IPS-18c (cell line): Measurements from ENCODE around the gene ZC3HAV1.
"Not testable (repeated sequence)": the region's sequence is repeated elsewhere in the genome, so short reads cannot be mapped to it uniquely, and the experiment has no call there.

Experiments
- H3K4me3 ChIP-seq: 2 replicates; pipeline ENCODE4 v1.7.0; 2013; ENCODE audit warnings: low read depth, mild to moderate bottlenecking, low read length, moderate library complexity; ENCODE audit not compliant: insufficient read depth
- H3K9me3 ChIP-seq: one replicate; pipeline ENCODE4 v1.6.1; 2013; ENCODE audit warnings: mild to moderate bottlenecking, low read length, moderate library complexity; ENCODE audit not compliant: control insufficient read depth, insufficient read depth

ZC3HAV1 gene

DNA sequence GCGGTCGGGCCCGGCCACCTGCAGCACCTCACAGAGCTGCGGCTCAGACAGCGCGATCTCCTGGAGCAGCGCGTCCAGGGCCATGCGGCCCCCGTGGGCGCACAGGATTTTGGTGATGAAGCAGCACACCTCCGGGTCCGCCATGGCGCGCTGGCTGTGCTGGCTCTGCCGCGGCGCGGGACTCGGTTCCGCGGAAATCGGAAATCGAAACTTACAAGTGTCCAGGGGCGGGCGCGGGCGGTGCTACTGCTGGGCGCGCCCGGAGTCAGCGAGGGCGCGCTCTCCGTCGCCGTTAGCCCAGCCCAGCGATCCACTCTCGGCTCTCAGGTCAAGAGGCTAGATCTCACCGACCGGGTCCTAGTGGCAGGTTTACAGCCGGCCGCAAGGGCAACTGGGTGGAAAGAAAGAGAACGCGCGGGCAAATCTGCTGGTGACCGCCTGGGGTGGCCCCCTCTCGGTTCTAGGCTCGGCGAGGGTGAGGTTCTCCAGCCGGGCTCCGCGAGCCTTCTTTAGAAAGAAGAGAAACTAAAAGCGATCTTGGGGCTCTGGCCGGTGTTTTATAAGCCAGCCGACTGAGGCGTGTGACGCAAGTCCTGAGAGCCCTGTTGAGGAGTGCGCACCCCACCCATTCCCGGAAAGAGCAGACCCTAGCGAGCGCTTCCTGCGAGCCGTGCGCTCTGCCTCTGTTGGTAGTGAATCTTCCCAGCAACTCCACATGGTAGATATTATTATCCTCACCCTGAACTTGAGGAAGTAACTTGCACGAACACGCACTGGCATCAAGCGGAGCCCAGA lies at the start of gene ZC3HAV1:
TSS of gene ZC3HAV1 (minus strand) at position 533 of the 795 bp plus-strand sequence. CDS start at position 144, 389 bp downstream.
- H3K9me3 ChIP-seq, result no peaks in the 10 kb centered on the region
- H3K4me3 ChIP-seq, result peak within 1 kb of the TSS; percentile 94

GRCh38 chr7:139153832-139154231 lies 44.3 kb upstream of the ZC3HAV1 start:
- H3K9me3 ChIP-seq, result peaks cover 2% of the 10 kb centered on the region

GRCh38 chr7:139152149-139152548 lies 42.6 kb upstream of the ZC3HAV1 start:
- Histone ChIP-seq H3K9me3 (peaks cover 2% of the 10 kb centered on the region), H3K4me3 (no peak overlapping the region)

More at GRCh38 chr7:139153832-139154231, 44.3 kb upstream of the ZC3HAV1 start:
- H3K4me3 ChIP-seq, result no peak overlapping the region

DNA sequence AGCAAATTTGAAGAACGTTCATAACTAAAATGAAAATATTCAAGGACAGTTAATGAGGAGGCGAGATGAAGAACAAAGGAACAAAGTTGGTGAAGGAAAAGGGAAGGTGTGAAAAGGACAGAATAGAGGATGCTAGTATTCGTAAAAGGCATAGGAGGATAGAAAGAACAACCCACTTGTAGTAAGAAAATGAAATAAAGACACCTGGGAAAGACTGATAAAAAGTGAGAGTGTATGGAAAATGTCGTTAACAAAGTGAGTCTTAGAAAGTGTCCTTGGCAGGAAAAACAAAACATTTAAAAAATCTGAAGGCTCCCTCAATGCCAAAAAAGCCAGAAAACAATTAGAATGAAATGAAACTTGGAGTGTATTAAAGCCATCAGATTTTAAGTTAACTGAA lies 29.6 kb upstream of the ZC3HAV1 start:
- Histone ChIP-seq H3K4me3 (no peak overlapping the region), H3K9me3 (no peaks in the 10 kb centered on the region)

- Histone ChIP-seq H3K4me3 (peak overlapping the region; percentile 73), H3K9me3 (no peaks in the 10 kb centered on the region)
Observed at GRCh38 chr7:139133335-139134139, 24.0 kb upstream of the ZC3HAV1 start.

DNA sequence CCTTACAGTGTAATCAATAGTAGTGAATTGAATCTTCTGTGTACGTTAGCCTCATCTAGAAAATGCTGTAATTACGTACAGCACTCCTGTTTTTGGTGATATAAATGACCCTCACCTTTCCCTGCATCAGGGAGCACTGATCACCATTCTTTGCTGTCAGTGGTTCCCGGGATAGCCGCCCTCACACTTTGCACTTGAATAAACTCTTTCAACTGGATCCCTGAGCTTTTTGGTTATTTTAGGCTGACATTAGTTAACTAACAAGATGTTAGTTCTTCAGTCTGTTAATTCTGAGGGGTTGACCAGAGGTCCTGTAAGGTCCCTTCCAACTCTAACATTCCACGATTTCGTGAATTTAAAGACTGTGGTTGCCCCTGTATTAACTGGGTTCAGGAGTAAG lies 23.4 kb upstream of the ZC3HAV1 start:
- Histone ChIP-seq H3K9me3 (no peaks in the 10 kb centered on the region), H3K4me3 (peak overlapping the region; percentile 73)

GRCh38 chr7:139131601-139132041 lies 22.1 kb upstream of the ZC3HAV1 start:
- Histone ChIP-seq H3K9me3 (no peaks in the 10 kb centered on the region), H3K4me3 (no peak overlapping the region)

DNA sequence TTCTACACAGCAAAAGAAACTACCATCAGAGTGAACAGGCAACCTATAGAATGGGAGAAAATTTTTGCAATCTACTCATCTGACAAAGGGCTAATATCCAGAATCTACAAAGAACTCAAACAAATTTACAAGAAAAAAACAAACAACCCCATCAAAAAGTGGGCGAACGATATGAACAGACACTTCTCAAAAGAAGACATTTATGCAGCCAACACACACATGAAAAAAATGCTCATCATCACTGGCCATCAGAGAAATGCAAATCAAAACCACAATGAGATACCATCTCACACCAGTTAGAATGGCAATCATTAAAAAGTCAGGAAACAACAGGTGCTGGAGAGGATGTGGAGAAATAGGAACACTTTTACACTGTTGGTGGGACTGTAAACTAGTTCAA lies 20.3 kb upstream of the ZC3HAV1 start:
- not testable (repeated sequence) for H3K9me3 ChIP-seq, H3K4me3 ChIP-seq

- Histone ChIP-seq H3K9me3 (no peaks in the 10 kb centered on the region), H3K4me3 (no peak overlapping the region)
Observed at GRCh38 chr7:139127648-139128047, 18.1 kb upstream of the ZC3HAV1 start.

- Histone ChIP-seq H3K4me3 (no peak overlapping the region), H3K9me3 (no peaks in the 10 kb centered on the region)
Observed at GRCh38 chr7:139125657-139126056, 16.1 kb upstream of the ZC3HAV1 start.

GRCh38 chr7:139124995-139125394 lies 15.5 kb upstream of the ZC3HAV1 start:
- H3K4me3 ChIP-seq, H3K9me3 ChIP-seq: not testable (repeated sequence)

- no peak overlapping the region for H3K4me3 ChIP-seq
- H3K9me3 ChIP-seq, result no peaks in the 10 kb centered on the region
Observed at GRCh38 chr7:139124084-139124914, 14.8 kb upstream of the ZC3HAV1 start.

GRCh38 chr7:139119486-139119849 lies 9.9 kb upstream of the ZC3HAV1 start:
- no peaks in the 10 kb centered on the region for H3K9me3 ChIP-seq
- H3K4me3 ChIP-seq, result no peak overlapping the region

DNA sequence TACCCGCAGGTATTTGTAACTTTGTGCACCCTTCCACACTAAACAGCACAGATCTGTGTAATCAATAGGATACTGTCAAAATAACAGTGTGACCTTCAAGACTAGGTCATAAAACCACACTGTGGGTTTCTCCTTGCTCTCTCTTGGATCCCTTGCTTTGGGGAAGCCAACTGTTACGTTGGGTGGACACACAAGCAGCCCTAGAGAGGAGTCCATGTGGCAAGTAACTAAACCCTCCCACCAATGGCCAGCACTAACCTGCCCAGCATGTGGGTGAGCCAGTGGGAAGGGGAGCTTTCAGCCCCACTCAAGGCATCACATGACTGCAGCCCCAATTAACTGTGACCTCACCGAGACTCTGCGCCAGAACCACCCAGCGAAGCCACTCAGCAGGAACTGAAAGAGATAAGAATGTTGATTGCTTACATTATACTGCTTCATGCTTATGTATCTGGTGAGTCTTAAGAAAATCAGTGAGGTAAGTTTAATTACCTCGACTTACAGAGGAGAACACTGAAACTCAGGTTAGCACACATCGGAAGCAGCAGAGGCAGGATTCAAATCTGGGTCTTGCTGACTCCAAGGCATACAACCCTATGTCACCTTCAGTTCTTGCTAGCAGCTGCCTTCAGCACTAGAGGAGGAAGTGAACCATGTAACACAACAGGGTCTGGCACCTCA lies 9.4 kb upstream of the ZC3HAV1 start:
- Histone ChIP-seq H3K4me3 (no peak overlapping the region), H3K9me3 (no peaks in the 10 kb centered on the region)

DNA sequence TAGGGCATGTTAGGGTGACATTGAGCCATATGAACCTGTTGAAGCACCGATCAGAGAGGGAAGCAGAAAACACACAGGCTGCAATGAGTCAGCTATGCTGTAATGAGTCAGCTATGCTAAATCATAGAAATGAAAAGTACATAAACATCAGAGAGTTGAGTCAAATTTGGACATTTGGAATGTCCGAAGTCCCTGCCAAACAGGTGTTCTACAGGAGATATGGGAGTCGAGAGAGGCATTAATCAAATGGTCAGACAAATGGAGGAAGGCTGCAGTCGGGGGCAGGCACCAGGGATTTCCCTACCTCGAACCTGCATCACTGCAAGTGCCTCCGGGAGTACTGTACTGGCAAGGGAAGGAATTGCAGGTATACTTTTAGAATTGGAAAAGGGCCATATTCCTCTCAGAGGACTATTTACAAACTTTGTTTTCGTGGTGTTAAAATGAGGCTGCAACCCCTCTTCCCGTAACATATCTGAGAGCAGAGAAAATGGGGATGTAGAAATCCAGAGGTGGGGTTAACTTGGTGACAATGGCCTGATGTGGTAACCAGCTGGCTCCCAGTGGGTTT lies 8.8 kb upstream of the ZC3HAV1 start:
- Histone ChIP-seq H3K9me3 (no peaks in the 10 kb centered on the region), H3K4me3 (no peak overlapping the region)

GRCh38 chr7:139117599-139118233 lies 8.2 kb upstream of the ZC3HAV1 start:
- Histone ChIP-seq H3K4me3 (no peak overlapping the region), H3K9me3 (no peaks in the 10 kb centered on the region)
